Astrocyte of the cerebellum (primary cell): ENCODE data around the gene ARFRP1.

Source experiments
- DNase-seq: peaks from one replicate; pipeline ENCODE4 v3.0.0-alpha.2; 2011; ENCODE audit warnings: low read depth
- H3K4me3 ChIP-seq: 2 replicates; pipeline ENCODE4 v1.5.1; 2011; ENCODE audit warnings: mild to moderate bottlenecking, low read depth, low read length, moderate library complexity
- in situ Hi-C: cut with HindIII; loops from 2 replicates; pipeline ENCODE4 v1.10.0; 2017; ENCODE audit warnings: low sequenced_read_pairs
- TF ChIP-seq, protein P1 (sequence below): IDR thresholded peaks from 2 replicates; pipeline ENCODE4 v1.5.1; 2012; ENCODE audit warnings: low read length, low read depth, moderate library complexity, mild to moderate bottlenecking; ENCODE audit errors: missing control alignments

ARFRP1 gene

DNA sequence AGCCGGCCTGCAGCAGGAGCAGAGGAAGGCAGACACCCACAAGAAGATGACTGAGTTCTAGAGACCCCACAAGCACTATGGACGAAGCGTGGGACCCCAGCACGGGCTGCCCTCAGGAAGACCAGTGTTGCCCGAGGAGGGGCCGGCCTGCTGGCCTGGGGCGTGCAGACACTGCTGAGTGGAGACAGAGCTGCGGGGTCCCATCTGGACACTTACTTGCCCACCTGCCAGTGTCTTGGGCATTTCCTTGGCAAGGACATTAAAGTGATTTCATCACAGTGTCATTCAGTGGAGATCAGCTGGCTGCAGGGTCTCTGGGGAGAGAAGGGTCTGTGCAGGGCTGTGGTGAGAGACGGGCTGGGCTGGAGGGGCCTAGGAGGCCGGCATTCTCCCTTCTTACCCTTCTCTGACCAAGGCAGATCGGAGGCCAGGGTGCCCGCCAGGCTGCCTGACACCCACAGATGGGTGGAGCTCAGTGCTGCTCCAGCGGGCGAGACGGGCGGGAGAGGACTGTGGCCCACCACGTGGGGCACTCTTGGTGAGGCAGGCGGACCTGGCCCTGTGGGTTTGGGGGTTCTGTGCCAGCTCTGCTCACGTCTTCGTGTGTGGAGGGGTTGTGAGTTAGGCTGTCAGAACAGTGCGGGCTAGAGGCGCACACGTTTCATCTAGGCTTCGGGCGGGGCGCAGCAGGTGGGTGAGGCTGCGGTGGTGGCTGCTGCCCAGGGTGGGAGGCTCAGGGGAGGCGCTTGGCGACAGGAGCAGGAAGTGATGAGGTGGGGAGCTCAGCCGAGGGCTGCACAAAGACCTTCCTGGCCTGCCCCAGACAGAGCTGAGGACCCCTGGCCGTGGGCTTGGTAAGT lies 28.3 kb upstream of the ARFRP1 start, which contains the start of gene LIME1:
Gene LIME1, plus strand, starts transcription at position 806 of the 860 bp plus-strand sequence. CDS start 886 bp downstream, outside the sequence.
- TF ChIP-seq, protein P1, sequence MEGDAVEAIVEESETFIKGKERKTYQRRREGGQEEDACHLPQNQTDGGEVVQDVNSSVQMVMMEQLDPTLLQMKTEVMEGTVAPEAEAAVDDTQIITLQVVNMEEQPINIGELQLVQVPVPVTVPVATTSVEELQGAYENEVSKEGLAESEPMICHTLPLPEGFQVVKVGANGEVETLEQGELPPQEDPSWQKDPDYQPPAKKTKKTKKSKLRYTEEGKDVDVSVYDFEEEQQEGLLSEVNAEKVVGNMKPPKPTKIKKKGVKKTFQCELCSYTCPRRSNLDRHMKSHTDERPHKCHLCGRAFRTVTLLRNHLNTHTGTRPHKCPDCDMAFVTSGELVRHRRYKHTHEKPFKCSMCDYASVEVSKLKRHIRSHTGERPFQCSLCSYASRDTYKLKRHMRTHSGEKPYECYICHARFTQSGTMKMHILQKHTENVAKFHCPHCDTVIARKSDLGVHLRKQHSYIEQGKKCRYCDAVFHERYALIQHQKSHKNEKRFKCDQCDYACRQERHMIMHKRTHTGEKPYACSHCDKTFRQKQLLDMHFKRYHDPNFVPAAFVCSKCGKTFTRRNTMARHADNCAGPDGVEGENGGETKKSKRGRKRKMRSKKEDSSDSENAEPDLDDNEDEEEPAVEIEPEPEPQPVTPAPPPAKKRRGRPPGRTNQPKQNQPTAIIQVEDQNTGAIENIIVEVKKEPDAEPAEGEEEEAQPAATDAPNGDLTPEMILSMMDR: no peak
- no peak for DNase-seq
- in situ Hi-C loops: no loop called here
- no peak within 1 kb of the TSS for H3K4me3 ChIP-seq

DNA sequence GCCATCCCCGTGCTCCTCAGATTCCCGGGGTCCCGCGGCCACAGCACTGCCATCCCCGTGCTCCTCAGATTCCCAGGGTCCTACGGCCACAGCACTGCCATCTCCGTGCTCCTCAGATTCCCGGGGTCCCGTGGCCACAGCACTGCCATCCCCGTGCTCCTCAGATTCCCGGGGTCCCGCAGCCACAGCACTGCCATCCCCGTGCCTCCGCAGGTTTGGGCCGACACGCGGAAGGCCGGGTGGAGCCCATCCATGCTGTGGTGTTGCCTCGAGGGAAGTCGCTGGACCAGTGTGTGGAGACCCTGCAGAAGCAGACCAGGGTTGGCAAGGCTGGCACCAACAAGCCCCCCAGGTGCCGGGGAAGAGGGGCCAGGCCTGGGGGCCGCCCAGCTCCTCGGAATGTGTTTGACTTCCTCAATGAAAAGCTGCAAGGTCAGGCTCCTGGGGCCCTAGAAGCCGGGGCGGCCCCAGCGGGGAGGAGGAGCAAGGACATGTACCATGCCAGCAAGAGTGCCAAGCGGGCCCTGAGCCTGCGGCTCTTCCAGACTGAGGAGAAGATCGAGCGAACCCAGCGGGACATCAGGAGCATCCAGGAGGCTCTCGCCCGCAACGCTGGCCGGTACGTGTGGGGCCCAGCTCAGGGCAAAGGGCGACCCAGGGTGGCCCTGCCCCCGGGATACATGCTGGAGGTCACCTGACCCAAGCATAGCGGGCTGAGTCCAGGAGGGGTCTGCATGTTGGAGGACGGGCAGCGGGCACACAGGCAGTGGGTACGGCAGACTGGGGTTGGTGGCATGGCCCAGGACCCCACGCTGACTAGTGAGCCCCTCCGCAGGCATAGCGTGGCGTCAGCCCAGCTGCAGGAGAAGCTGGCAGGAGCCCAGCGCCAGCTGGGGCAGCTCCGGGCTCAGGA lies 27.4 kb upstream of the ARFRP1 start:
- H3K4me3 ChIP-seq: no peak overlapping the region
- TF ChIP-seq, protein P1: no peak

GRCh38 chr20:63734111-63734945 lies 26.6 kb upstream of the ARFRP1 start:
- DNase-seq: no peak
- H3K4me3 ChIP-seq: no peak overlapping the region
- in situ Hi-C loops: no loop called here
- TF ChIP-seq, protein P1: no peak

More for the DNA sequence above, 27.4 kb upstream of the ARFRP1 start:
- in situ Hi-C loops: no loop called here
- no peak for DNase-seq

- TF ChIP-seq, protein P1: no peak
- in situ Hi-C loops: no loop called here
- no peak for DNase-seq
- H3K4me3 ChIP-seq: no peak overlapping the region
Measured at GRCh38 chr20:63733579-63734081, 25.9 kb upstream of the ARFRP1 start.

DNA sequence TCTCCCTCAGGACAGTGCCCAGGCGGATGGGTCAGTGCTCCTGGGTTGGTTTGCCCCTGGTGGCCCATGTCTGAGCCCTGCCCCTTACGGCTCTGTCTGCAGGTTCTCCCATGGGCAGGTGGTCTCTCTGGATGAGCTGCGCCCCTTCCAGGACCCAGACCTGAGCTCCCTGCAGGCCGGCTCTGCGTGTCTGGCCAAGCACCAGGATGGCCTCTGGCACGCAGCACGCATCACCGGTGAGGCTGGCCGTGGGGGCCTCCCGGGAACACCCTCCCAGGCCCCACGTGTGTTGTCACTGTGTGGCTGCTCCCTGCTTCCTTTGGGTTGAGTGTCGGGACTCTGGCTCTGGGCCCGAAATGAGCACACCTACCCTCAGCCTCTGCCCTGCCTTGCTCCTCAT lies 25.3 kb upstream of the ARFRP1 start:
- TF ChIP-seq, protein P1: no peak
- no peak overlapping the region for H3K4me3 ChIP-seq
- in situ Hi-C loops: no loop called here
- no peak for DNase-seq
